ENCODE data around the gene DSCAML1.

DSCAML1 gene

DNA sequence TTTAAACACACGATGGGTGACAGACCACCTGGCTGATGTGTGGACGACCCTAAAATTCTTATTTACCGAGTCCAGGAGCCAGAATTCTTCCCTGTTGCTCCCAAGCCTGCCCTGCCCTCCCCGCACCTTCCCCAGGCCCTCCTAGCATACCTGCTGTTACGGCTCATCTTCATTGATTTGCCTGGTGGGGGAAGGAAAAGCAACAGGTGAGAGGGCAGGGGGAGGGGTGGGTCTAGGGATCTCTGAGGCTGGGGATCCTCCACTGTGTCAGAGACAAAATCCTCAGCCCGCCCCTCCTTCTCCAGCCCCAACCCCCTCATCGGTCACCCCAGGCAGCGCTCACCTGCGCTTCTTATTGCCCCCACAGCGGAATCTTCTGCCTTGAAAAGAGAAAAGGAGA is 23.5 kb upstream of the DSCAML1 start:
- no peak for FAIRE-seq
- TF ChIP-seq, protein P1, sequence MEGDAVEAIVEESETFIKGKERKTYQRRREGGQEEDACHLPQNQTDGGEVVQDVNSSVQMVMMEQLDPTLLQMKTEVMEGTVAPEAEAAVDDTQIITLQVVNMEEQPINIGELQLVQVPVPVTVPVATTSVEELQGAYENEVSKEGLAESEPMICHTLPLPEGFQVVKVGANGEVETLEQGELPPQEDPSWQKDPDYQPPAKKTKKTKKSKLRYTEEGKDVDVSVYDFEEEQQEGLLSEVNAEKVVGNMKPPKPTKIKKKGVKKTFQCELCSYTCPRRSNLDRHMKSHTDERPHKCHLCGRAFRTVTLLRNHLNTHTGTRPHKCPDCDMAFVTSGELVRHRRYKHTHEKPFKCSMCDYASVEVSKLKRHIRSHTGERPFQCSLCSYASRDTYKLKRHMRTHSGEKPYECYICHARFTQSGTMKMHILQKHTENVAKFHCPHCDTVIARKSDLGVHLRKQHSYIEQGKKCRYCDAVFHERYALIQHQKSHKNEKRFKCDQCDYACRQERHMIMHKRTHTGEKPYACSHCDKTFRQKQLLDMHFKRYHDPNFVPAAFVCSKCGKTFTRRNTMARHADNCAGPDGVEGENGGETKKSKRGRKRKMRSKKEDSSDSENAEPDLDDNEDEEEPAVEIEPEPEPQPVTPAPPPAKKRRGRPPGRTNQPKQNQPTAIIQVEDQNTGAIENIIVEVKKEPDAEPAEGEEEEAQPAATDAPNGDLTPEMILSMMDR (IDR thresholded peaks at IDR 0.05; ENCODE audit: insufficient read depth, missing control alignments) = no peak
- DNase-seq (ENCODE audit: insufficient read length, low spot score) = no peak

DNA sequence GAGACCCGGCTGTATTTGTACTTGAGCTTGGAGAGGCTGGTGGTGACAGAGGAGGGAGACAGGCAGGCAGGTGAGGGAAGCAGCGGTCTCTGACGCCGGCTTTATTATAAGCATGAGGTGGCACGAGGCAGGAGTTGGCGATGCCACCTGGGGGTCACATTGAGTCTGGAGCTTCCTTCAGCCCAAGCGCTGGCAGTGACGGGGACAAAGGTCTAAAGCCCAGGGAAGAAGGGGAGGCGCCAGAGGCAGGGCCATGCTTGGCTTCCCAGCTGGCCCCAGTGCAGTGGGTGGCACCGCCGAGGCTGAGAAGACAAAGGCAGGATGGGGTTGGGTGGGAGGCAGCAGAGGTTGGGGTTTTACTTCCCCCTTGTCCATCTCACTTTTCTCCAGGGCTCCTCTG is 23.1 kb upstream of the DSCAML1 start:
- TF ChIP-seq, protein P1 (IDR thresholded peaks at IDR 0.05; ENCODE audit: insufficient read depth, missing control alignments) = no peak
- DNase-seq (ENCODE audit: insufficient read length, low spot score) = no peak
- no peak for FAIRE-seq

DNA sequence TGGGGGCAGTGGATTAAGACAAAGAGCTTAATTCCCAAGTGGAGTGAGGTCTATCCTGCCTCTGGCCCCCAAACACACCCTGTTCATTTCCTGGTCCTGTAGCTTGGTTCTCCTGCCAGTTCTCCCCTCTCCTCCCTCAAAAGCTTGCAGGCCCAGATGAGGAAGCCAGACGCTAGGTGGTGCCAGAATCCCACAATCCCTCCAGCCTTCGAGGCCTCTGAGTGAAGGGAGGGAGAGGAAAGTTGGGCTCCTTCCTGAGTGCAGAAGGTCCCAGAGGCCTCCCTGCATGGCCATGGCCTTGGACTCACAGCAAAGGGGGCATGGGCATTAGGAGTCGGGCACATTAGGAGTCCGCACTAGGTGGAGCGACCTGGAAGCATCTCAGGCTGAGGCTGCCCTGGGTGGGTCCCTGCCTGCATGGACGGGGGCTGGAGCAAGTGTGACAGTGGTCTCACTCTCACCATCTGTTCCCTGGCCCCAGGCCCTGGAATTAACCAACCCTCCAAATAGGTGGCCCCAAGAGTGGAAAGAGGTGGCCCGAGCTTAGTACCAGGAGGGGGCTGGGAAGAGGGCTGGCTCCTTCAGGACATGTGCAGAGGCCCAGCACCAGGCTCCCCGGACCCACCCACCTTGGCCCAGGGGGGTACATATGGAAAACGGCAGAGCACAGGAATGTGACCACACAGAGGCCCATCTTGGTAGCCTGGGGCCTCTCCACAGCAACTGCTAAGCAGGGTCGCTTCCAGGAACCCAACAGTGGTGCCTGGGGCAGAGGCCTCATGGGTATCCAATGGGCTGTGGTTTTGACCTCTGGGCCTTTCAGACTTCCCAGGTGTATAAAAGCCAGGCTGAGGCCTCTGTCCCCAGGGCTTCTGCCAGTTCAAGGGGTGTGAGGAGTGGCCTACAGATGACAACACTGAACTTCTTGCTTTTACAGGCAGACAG is 22.4 kb upstream of the DSCAML1 start:
- no peak for DNase-seq (ENCODE audit: insufficient read length, low spot score)
- TF ChIP-seq, protein P1 (IDR thresholded peaks at IDR 0.05; ENCODE audit: insufficient read depth, missing control alignments) = peak; percentile 87
- no peak for FAIRE-seq

DNA sequence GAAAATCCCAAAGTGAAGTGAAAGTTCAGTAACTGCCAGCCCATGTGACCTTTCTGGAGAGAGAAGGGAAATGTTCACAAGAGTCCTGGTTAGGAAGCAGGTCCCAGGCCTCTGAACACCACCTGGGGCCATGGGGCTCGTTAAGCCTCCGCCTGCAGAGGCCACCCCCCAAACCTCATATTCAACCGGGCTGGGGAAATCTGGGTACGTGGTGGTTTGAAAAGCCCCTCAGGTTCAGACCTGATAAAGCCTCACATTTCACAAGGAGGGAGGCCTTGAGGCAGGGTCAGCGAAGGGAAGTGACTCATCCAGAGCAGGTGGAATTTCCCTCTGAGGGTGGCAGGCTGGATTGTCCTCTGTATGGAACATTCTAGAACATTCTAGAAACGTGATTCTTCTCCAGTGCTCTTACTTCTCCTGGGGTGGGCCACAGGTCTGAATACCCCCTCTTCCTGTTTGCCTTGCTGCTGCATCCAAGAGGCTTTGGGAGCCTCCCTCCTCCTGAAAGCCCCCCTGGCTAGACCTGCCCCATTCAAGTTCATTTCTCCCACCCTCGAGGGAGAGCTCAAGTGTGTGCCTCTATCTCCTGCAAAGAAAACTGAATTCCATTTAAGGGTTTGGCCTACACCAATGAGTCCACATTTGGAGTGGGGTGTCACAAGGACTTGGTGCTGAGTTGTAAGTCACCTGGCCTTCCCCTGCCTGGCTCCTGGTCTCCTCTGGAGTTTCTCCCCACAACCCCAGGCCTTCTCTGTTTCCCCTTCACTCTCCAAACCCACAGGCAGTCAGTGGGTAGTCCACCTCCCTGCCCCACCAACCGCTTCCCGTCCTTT is 21.2 kb upstream of the DSCAML1 start:
- DNase-seq (ENCODE audit: insufficient read length, low spot score) (no peak), FAIRE-seq (no peak)
- TF ChIP-seq, protein P1 (IDR thresholded peaks at IDR 0.05; ENCODE audit: insufficient read depth, missing control alignments) = no peak

DNA sequence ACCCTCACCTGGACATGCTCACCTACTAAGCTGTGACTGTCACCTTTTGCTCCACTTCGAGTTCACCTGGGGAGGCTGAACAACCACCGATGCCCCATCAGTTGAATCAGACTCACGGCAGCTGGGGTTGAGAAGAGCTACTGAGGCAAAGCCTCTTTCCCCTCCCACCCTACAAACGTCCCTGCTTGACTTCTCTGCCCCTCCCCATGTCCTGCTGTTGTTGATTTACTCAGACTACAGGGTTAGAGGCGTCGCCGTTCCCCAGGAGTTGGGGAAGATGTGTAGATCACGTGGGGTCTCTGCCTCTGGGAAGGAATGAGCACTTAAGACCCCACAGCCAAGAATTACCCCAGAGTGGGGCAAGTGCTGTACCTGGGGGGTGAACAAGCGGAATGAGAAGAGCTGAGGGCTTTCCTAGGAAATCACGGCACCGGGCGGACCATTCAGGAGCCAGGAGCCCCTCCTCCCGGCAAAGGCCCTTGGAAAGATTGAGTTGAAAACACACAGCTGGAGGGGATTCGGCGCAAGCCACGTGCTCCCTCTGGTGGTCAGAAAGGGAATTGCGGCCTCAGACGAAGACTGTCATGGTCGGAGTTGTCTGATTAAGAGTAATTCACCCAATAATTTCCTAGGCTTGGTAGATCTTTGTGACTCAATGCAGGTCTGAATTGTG is 20.5 kb upstream of the DSCAML1 start:
- no peak for DNase-seq (ENCODE audit: insufficient read length, low spot score)
- FAIRE-seq = no peak
- TF ChIP-seq, protein P1 (IDR thresholded peaks at IDR 0.05; ENCODE audit: insufficient read depth, missing control alignments) = peak; percentile 96

DNA sequence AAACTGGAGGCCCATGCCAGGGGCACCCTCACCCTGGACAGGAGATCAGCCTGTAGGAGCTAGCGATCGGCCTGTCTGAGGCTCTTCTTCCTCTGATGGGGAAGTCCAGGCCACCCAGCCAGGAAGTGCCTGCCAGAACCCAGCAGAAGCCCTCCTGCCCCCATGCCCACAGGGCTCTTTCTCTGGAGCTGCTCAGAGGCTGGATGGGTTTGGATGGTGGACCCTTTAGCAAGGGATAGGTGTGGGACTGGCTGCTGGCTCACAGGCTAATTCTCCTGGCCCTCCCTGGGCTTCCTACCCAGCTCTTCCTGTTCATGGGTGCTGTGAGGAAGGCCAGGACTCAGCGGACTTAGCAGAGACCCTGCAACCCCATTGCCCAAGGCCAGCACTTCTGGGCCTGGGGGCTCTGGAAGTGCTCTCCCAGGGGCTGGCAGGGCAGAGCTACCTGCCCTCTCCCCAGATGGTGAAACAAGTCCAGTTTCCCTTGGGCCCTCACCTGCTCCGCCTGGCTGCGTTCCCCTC is 19.9 kb upstream of the DSCAML1 start:
- no peak for DNase-seq (ENCODE audit: insufficient read length, low spot score)

More for the DNA sequence above, 19.9 kb upstream of the DSCAML1 start:
- no peak for FAIRE-seq
- TF ChIP-seq, protein P1 (IDR thresholded peaks at IDR 0.05; ENCODE audit: insufficient read depth, missing control alignments) = no peak

All from D721Med (cell line).